Esophagus muscularis mucosa (tissue), 4 donors: ENCODE measurements around the gene EBI3. TPM values are rescaled to one million over a fixed set of nuclear protein-coding genes. Genes with fewer than 3 reads are reported as not detected.
A peak's percentile ranks its signal among the peaks of the same experiment; 100 is the strongest.

ENCODE experiments used
- DNase-seq: peaks from one replicate; pipeline ENCODE4 v3.0.0-alpha.2; 2017; ENCODE audit errors: extremely low spot score
- H3K27ac ChIP-seq, 4 donors: fragments of 200-600 bp; sonication (generic); replicated peaks in 1 of 4; 1 replicate in 3 of 4; 2 replicates in 1 of 4; pipeline ENCODE4 v1.5.1; 2016 to 2019; ENCODE audit warnings: mild to moderate bottlenecking in 1 of 4
- H3K27me3 ChIP-seq, 4 donors: fragments of 200-600 bp; sonication (generic); one replicate each; pipeline versions ENCODE4 v1.5.1 to v1.6.0; 2016 to 2019
- H3K36me3 ChIP-seq, 4 donors: fragments of 200-600 bp; sonication (generic); one replicate each; pipeline ENCODE4 v1.5.1; 2016 to 2019
- H3K4me1 ChIP-seq, 4 donors: fragments of 200-600 bp; sonication (generic); one replicate each; pipeline ENCODE4 v1.5.1; 2016 to 2019
- H3K4me3 ChIP-seq, 4 donors: fragments of 200-600 bp; sonication (generic); 1 replicate in 2 of 4; 2 replicates in 2 of 4; pipeline ENCODE4 v1.5.1; 2016 to 2019; ENCODE audit warnings: mild to moderate bottlenecking in 4 of 4, moderate library complexity in 1 of 4
- H3K9me3 ChIP-seq, 4 donors: fragments of 200-600 bp; sonication (generic); 1 replicate in 3 of 4; 2 replicates in 1 of 4; pipeline ENCODE4 v1.5.1; 2016 to 2019
- EP300 ChIP-seq: sonication (generic); formaldehyde crosslinking; IDR thresholded peaks from one replicate; pipeline ENCODE4 v1.6.1; 2017; ENCODE audit warnings: antibody characterized with exemption
- POLR2A ChIP-seq: fragments of 450-650 bp; IDR thresholded peaks from one replicate; pipeline ENCODE4 v1.6.1; 2017; ENCODE audit warnings: antibody characterized with exemption, moderate library complexity, mild to moderate bottlenecking, low read depth
- POLR2AphosphoS5 ChIP-seq, 2 donors: sonication (generic); formaldehyde crosslinking; IDR thresholded peaks; one replicate each; pipeline ENCODE4 v1.6.1; 2017; ENCODE audit warnings: antibody characterized with exemption in 2 of 2
- WGBS: methylation state at CpG from one replicate; pipeline ENCODE4 v1.1.5; 2018; 5-methylcytosine and 5-hydroxymethylcytosine counted together
- intact Hi-C: fragments of 100-400 bp; cut with DNase I; formaldehyde crosslinking; loops from one replicate; pipeline ENCODE4 v1.15.1; 2023
- total RNA-seq, 4 donors: library from RNA; depleted of rRNA; stranded (reverse); fragments of >200 nt; gene quantifications; one replicate each; pipeline versions ENCODE4 v1.1.0 to v1.2.1, GENCODE V29; 2016
- TF ChIP-seq, protein P1 (sequence below), 3 experiments: fragments of 200-600 bp in 2 of 3; fragments of 450-650 bp in 1 of 3; sonication (generic) in 2 of 3; IDR thresholded peaks; one replicate each; pipeline ENCODE4 v1.5.1; 2017 to 2019; ENCODE audit warnings: antibody characterized with exemption in 3 of 3, mild to moderate bottlenecking in 2 of 3, moderate library complexity in 1 of 3

The EBI3 gene
- total RNA-seq, 4 donors from 2014 or later: 1.1 to 6.6 (median 1.9) TPM

- DNase-seq: no peak
- Histone ChIP-seq H3K27me3 (peaks cover 0 to 25% (median 0%) of the 10 kb centered on the region in 4 donors), H3K27ac (no peak overlapping the region), H3K9me3 (no peaks in the 10 kb centered on the region), H3K4me1 (peaks cover 15 to 30% (median 25%) of the 10 kb centered on the region in 4 donors), H3K4me3 (no peak overlapping the region), H3K36me3 (peaks cover 0 to 11% (median 5%) of the 10 kb centered on the region in 4 donors)
- WGBS: 91% methylated on average over 2 of the region's 2 CpGs
- TF ChIP-seq POLR2A (no peak), POLR2AphosphoS5 (IDR thresholded peaks at IDR 0.05) (no peak), EP300 (no peak)
- TF ChIP-seq, protein P1, sequence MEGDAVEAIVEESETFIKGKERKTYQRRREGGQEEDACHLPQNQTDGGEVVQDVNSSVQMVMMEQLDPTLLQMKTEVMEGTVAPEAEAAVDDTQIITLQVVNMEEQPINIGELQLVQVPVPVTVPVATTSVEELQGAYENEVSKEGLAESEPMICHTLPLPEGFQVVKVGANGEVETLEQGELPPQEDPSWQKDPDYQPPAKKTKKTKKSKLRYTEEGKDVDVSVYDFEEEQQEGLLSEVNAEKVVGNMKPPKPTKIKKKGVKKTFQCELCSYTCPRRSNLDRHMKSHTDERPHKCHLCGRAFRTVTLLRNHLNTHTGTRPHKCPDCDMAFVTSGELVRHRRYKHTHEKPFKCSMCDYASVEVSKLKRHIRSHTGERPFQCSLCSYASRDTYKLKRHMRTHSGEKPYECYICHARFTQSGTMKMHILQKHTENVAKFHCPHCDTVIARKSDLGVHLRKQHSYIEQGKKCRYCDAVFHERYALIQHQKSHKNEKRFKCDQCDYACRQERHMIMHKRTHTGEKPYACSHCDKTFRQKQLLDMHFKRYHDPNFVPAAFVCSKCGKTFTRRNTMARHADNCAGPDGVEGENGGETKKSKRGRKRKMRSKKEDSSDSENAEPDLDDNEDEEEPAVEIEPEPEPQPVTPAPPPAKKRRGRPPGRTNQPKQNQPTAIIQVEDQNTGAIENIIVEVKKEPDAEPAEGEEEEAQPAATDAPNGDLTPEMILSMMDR (IDR thresholded peaks at IDR 0.05): no peak
- intact Hi-C loops: no loop called here
Measured at GRCh38 chr19:4184718-4185352, 44.5 kb upstream of the EBI3 start.

- no peak for TF ChIP-seq POLR2A
- TF ChIP-seq, protein P1 (IDR thresholded peaks at IDR 0.05): no peak
- no peak for TF ChIP-seq POLR2AphosphoS5 (IDR thresholded peaks at IDR 0.05)
- TF ChIP-seq EP300: no peak
- intact Hi-C loops: no loop called here
- no peak overlapping the region for H3K4me3 ChIP-seq
- no peaks in the 10 kb centered on the region for H3K9me3 ChIP-seq
- DNase-seq: no peak
- H3K27me3 ChIP-seq: peaks cover 0 to 25% (median 0%) of the 10 kb centered on the region in 4 donors
- H3K4me1 ChIP-seq: peaks cover 15 to 30% (median 22%) of the 10 kb centered on the region in 4 donors
- peaks cover 0 to 4% (median under 1%) of the 10 kb centered on the region in 4 donors for H3K36me3 ChIP-seq
- WGBS: 77% methylated on average over 8 of the region's 9 CpGs
- H3K27ac ChIP-seq: no peak overlapping the region
Measured at GRCh38 chr19:4185413-4186086, 43.8 kb upstream of the EBI3 start.

GRCh38 chr19:4186087-4186993 is 43.0 kb upstream of the EBI3 start:
- intact Hi-C loops: no loop called here
- Histone ChIP-seq H3K36me3 (no peaks in the 10 kb centered on the region), H3K27me3 (peaks cover 0 to 32% (median 0%) of the 10 kb centered on the region in 4 donors), H3K4me1 (peaks cover 12 to 23% (median 15%) of the 10 kb centered on the region in 4 donors), H3K27ac (no peak overlapping the region), H3K9me3 (no peaks in the 10 kb centered on the region), H3K4me3 (no peak overlapping the region)
- DNase-seq: no peak
- 41% methylated on average over 20 of the region's 22 CpGs for WGBS
- TF ChIP-seq EP300: no peak
- TF ChIP-seq, protein P1 (IDR thresholded peaks at IDR 0.05): peak; percentile 42 to 62 (median 42)

GRCh38 chr19:4187313-4188122 is 41.8 kb upstream of the EBI3 start:
- no peak for DNase-seq
- no peak overlapping the region for H3K27ac ChIP-seq
- WGBS: 84% methylated on average over 9 of the region's 10 CpGs
- intact Hi-C loops: no loop called here
- no peaks in the 10 kb centered on the region for H3K36me3 ChIP-seq
- H3K9me3 ChIP-seq: no peaks in the 10 kb centered on the region
- peaks cover 0 to 44% (median under 1%) of the 10 kb centered on the region in 4 donors for H3K27me3 ChIP-seq
- peaks cover 6 to 14% (median 8%) of the 10 kb centered on the region in 4 donors for H3K4me1 ChIP-seq
- no peak overlapping the region for H3K4me3 ChIP-seq
- no peak for TF ChIP-seq POLR2AphosphoS5 (IDR thresholded peaks at IDR 0.05)
- TF ChIP-seq, protein P1 (IDR thresholded peaks at IDR 0.05): no peak
- no peak for TF ChIP-seq POLR2A
- no peak for TF ChIP-seq EP300
